GM23338 (cell line): ENCODE measurements around the gene SLC17A8. TPM values are rescaled to one million over a fixed set of nuclear protein-coding genes. Genes with fewer than 3 reads are reported as not detected.
"Not testable (repeated sequence)": the region's sequence is repeated elsewhere in the genome, so short reads cannot be mapped to it uniquely, and the experiment has no call there.

Experiments
- ATAC-seq: fragments of 200-7000 bp; cut with Tn5 transposase; 3 replicates; pipeline ENCODE4 v1.9.1; 2020
- DNase-seq: peaks from one replicate; pipeline ENCODE4 v3.0.0-alpha.2; 2015; ENCODE audit warnings: low spot score
- H2AFZ ChIP-seq: fragments of 200-600 bp; sonication (generic); 2 replicates; pipeline ENCODE4 v1.8.0; 2016; ENCODE audit warnings: antibody characterized with exemption, mild to moderate bottlenecking, moderate library complexity
- H3F3A ChIP-seq: fragments of 200-600 bp; sonication (generic); replicated peaks from 2 replicates; pipeline ENCODE4 v1.8.0; 2017; ENCODE audit warnings: antibody characterized with exemption, mixed run types, low read depth
- H3K27ac ChIP-seq: fragments of 200-600 bp; sonication (generic); 2 replicates; pipeline ENCODE4 v1.6.1; 2016; ENCODE audit warnings: low read depth
- H3K27me3 ChIP-seq: fragments of 200-600 bp; sonication (generic); 2 replicates; pipeline ENCODE4 v1.8.0; 2016; ENCODE audit warnings: mild to moderate bottlenecking, mixed run types, moderate library complexity; ENCODE audit not compliant: insufficient read depth
- H3K36me3 ChIP-seq: fragments of 200-600 bp; sonication (generic); 2 replicates; pipeline ENCODE4 v1.8.0; 2016; ENCODE audit warnings: mild to moderate bottlenecking; ENCODE audit not compliant: insufficient read depth
- H3K4me1 ChIP-seq: fragments of 200-600 bp; sonication (generic); 2 replicates; pipeline ENCODE4 v1.8.0; 2016; ENCODE audit warnings: mild to moderate bottlenecking, moderate library complexity; ENCODE audit not compliant: insufficient read depth
- H3K4me2 ChIP-seq: fragments of 200-600 bp; sonication (generic); 2 replicates; pipeline ENCODE4 v1.7.1; 2017; ENCODE audit warnings: mixed run types
- H3K4me3 ChIP-seq: fragments of 200-600 bp; sonication (generic); 2 replicates; pipeline ENCODE4 v1.6.1; 2016; ENCODE audit warnings: mixed run types
- H3K79me2 ChIP-seq: fragments of 200-600 bp; sonication (generic); replicated peaks from 2 replicates; pipeline ENCODE4 v1.8.0; 2017; ENCODE audit warnings: mild to moderate bottlenecking; ENCODE audit not compliant: insufficient read depth
- H3K9me2 ChIP-seq: fragments of 200-600 bp; sonication (generic); 2 replicates; pipeline ENCODE4 v1.8.0; 2017; ENCODE audit not compliant: insufficient read depth
- H4K20me1 ChIP-seq: fragments of 200-600 bp; sonication (generic); replicated peaks from 2 replicates; pipeline ENCODE4 v1.8.0; 2017; ENCODE audit warnings: mild to moderate bottlenecking; ENCODE audit not compliant: insufficient read depth
- H3K27ac Mint-ChIP-seq: 2 replicates; pipeline ENCODE4 v1.8.0; 2020; ENCODE audit warnings: inconsistent platforms, mild to moderate bottlenecking, moderate library complexity, mixed read lengths
- H3K27me3 Mint-ChIP-seq: 3 replicates; pipeline ENCODE4 v1.8.0; 2022; ENCODE audit warnings: low read depth, mild to moderate bottlenecking, moderate library complexity, mixed read lengths, inconsistent platforms; ENCODE audit not compliant: insufficient read depth, poor library complexity
- H3K36me3 Mint-ChIP-seq: 3 replicates; pipeline ENCODE4 v1.8.0; 2021; ENCODE audit warnings: low read depth, mild to moderate bottlenecking, inconsistent platforms, moderate library complexity, mixed read lengths
- H3K4me1 Mint-ChIP-seq: 3 replicates; pipeline ENCODE4 v1.8.0; 2020; ENCODE audit warnings: mild to moderate bottlenecking, inconsistent platforms, mixed read lengths
- H3K4me3 Mint-ChIP-seq: 3 replicates; pipeline ENCODE4 v1.8.0; 2021; ENCODE audit warnings: moderate library complexity, mild to moderate bottlenecking, inconsistent platforms, mixed read lengths
- H3K9me3 Mint-ChIP-seq: 3 replicates; pipeline ENCODE4 v1.8.0; 2020; ENCODE audit warnings: moderate library complexity, mild to moderate bottlenecking, inconsistent platforms, mixed read lengths
- CREB1 ChIP-seq: fragments of 250-450 bp; sonication (Bioruptor Pico); IDR thresholded peaks from 2 replicates; pipeline ENCODE4 v1.5.0; 2020; ENCODE audit warnings: low read depth, mild to moderate bottlenecking, moderate library complexity
- CTCF ChIP-seq, 2 experiments: fragments of 200-600 bp in 1 of 2; sonication (generic) in 1 of 2; conservative IDR thresholded peaks; 2 replicates each; pipeline versions ENCODE4 v1.5.1 to v1.6.1; 2016 to 2017; ENCODE audit warnings: antibody characterized with exemption in 2 of 2, low read depth in 2 of 2, mild to moderate bottlenecking in 2 of 2, moderate library complexity in 1 of 2
- ETS1 ChIP-seq: IDR thresholded peaks from 2 replicates; pipeline ENCODE4 v1.6.1; 2016; ENCODE audit warnings: antibody characterized with exemption
- EZH2phosphoT487 ChIP-seq: fragments of 200-600 bp; sonication (generic); IDR thresholded peaks from one replicate; pipeline ENCODE4 v1.8.1; 2018; ENCODE audit warnings: antibody characterized with exemption; ENCODE audit not compliant: unreplicated experiment
- JUNB ChIP-seq: IDR thresholded peaks from one replicate; pipeline ENCODE4 v1.6.1; 2016; ENCODE audit warnings: antibody characterized with exemption; ENCODE audit not compliant: unreplicated experiment
- NANOG ChIP-seq: IDR thresholded peaks from 2 replicates; pipeline ENCODE4 v1.6.1; 2016; ENCODE audit warnings: antibody characterized with exemption, borderline replicate concordance
- POLR2AphosphoS5 ChIP-seq: IDR thresholded peaks from 2 replicates; pipeline ENCODE4 v1.6.1; 2016; ENCODE audit warnings: antibody characterized with exemption, low read depth
- REST ChIP-seq: IDR thresholded peaks from one replicate; pipeline ENCODE4 v1.6.1; 2018; ENCODE audit warnings: antibody characterized with exemption; ENCODE audit not compliant: unreplicated experiment
- STAT1 ChIP-seq: IDR thresholded peaks from one replicate; pipeline ENCODE4 v1.6.1; 2016; ENCODE audit warnings: antibody characterized with exemption; ENCODE audit not compliant: unreplicated experiment
- ZNF331 ChIP-seq: fragments of 250-450 bp; sonication (Bioruptor Pico); IDR thresholded peaks from 2 replicates; pipeline ENCODE4 v1.5.0; 2020; ENCODE audit warnings: low read depth, mild to moderate bottlenecking, moderate library complexity
- polyA plus RNA-seq: library from polyadenylated mRNA; unstranded; fragments of >200 nt; fragmentation: Nextera tagmentation; extraction: Ambion mirVana; gene quantifications from 2 replicates; pipeline ENCODE4 v1.2.1, GENCODE V29; 2016
- total RNA-seq: library from RNA; depleted of rRNA; stranded (reverse); fragments of >200 nt; shearing (Covaris generic); gene quantifications from 2 replicates; pipeline ENCODE4 v1.2.3, GENCODE V29; 2014

SLC17A8 gene
- total and polyA plus RNA-seq, 2 experiments from 2014 or later, result 0.05 to 0.24 TPM

GRCh38 chr12:100337727-100338126 is 19.1 kb upstream of the SLC17A8 start:
- no peak overlapping the region for H2AFZ ChIP-seq
- peaks cover 3% of the 10 kb centered on the region; the same call in 2 of the 3 replicates for H3K4me1 Mint-ChIP-seq
- H3K36me3 Mint-ChIP-seq, result peaks cover 17% of the 10 kb centered on the region; the same call in 2 of the 3 replicates
- DNase-seq (no peak), ATAC-seq (no peak)
- H3K9me3 Mint-ChIP-seq, result no peaks in the 10 kb centered on the region; the same call in 2 of the 3 replicates
- no peak overlapping the region for H3K4me2 ChIP-seq
- H4K20me1 ChIP-seq, result no peaks in the 10 kb centered on the region
- H3K4me3 ChIP-seq, result no peak overlapping the region
- H3K4me3 Mint-ChIP-seq, result no peak overlapping the region
- no peak overlapping the region for H3K27ac Mint-ChIP-seq
- no peaks in the 10 kb centered on the region for H3K79me2 ChIP-seq
- H3K9me2 ChIP-seq, result no peaks in the 10 kb centered on the region
- no peaks in the 10 kb centered on the region for H3F3A ChIP-seq
- H3K27ac ChIP-seq, result no peak overlapping the region
- no peak for TF ChIP-seq NANOG
- TF ChIP-seq ZNF331 (CRISPR knock-in tag), result no peak
- no peak for TF ChIP-seq JUNB
- TF ChIP-seq STAT1, result no peak
- no peak for TF ChIP-seq REST
- no peak for TF ChIP-seq EZH2phosphoT487
- TF ChIP-seq CTCF (conservative IDR thresholded peaks at IDR 0.05; ENCODE audit: low read depth in 2 of 2), result no peak
- no peak for TF ChIP-seq ETS1
- no peak for TF ChIP-seq POLR2AphosphoS5
- peaks cover 2% of the 10 kb centered on the region for H3K27me3 Mint-ChIP-seq
- H3K36me3 ChIP-seq, result 0 out of 2 replicates have a peak, but pooled peaks cover 3% of the 10 kb centered on the region
- no peaks in the 10 kb centered on the region for H3K27me3 ChIP-seq
- H3K4me1 ChIP-seq, result 0 out of 2 replicates have a peak, but pooled peaks cover 4% of the 10 kb centered on the region

- H3K4me2 ChIP-seq, result no peak overlapping the region
- no peaks in the 10 kb centered on the region for H3K79me2 ChIP-seq
- Mint-ChIP-seq H3K27me3 (peaks cover 2% of the 10 kb centered on the region), H3K36me3 (peaks cover 19% of the 10 kb centered on the region; the same call in 2 of the 3 replicates), H3K4me3 (no peak overlapping the region), H3K4me1 (peaks cover 3% of the 10 kb centered on the region; the same call in 2 of the 3 replicates), H3K27ac (no peak overlapping the region), H3K9me3 (no peaks in the 10 kb centered on the region; the same call in 2 of the 3 replicates)
- no peaks in the 10 kb centered on the region for H3F3A ChIP-seq
- no peaks in the 10 kb centered on the region for H4K20me1 ChIP-seq
- H3K36me3 ChIP-seq, result 0 out of 2 replicates have a peak, but pooled peaks cover 3% of the 10 kb centered on the region
- TF ChIP-seq ETS1, result no peak
- TF ChIP-seq CTCF (conservative IDR thresholded peaks at IDR 0.05; ENCODE audit: low read depth in 2 of 2), result no peak
- no peak for TF ChIP-seq CREB1 (CRISPR knock-in tag)
- TF ChIP-seq EZH2phosphoT487, result no peak
- DNase-seq (no peak), ATAC-seq (no peak)
- no peaks in the 10 kb centered on the region for H3K27me3 ChIP-seq
- H3K4me1 ChIP-seq, result 0 out of 2 replicates have a peak, but pooled peaks cover 4% of the 10 kb centered on the region
- H3K9me2 ChIP-seq, result no peaks in the 10 kb centered on the region
- no peak overlapping the region for H3K27ac ChIP-seq
- no peak overlapping the region for H2AFZ ChIP-seq
- no peak overlapping the region for H3K4me3 ChIP-seq
Observed at GRCh38 chr12:100339071-100339470, 17.8 kb upstream of the SLC17A8 start.

- H3K9me2 ChIP-seq, H3K27me3 Mint-ChIP-seq, H4K20me1 ChIP-seq: not testable (repeated sequence)
Observed at GRCh38 chr12:100342897-100343296, 14.0 kb upstream of the SLC17A8 start.

More at GRCh38 chr12:100342897-100343296, 14.0 kb upstream of the SLC17A8 start:
- not testable (repeated sequence) for H3K4me1 Mint-ChIP-seq, H2AFZ ChIP-seq, DNase-seq, H3K9me3 Mint-ChIP-seq, H3K4me3 ChIP-seq, H3K27ac Mint-ChIP-seq, H3K27me3 ChIP-seq, H3K4me1 ChIP-seq, H3K36me3 ChIP-seq, H3K79me2 ChIP-seq, H3K4me2 ChIP-seq, ATAC-seq, H3K4me3 Mint-ChIP-seq, H3K27ac ChIP-seq, H3F3A ChIP-seq
- peaks cover 14% of the 10 kb centered on the region; the same call in 2 of the 3 replicates for H3K36me3 Mint-ChIP-seq
